Measurements from ENCODE around the gene NEIL3. TPM values are rescaled to one million over a fixed set of nuclear protein-coding genes. Genes with fewer than 3 reads are reported as not detected.
"Not testable (repeated sequence)": the region's sequence is repeated elsewhere in the genome, so short reads cannot be mapped to it uniquely, and the experiment has no call there.

The NEIL3 gene
- total and polyA plus RNA-seq, 3 donors from 2014 or later, result 2.0 to 2.7 (median 2.0) TPM

DNA sequence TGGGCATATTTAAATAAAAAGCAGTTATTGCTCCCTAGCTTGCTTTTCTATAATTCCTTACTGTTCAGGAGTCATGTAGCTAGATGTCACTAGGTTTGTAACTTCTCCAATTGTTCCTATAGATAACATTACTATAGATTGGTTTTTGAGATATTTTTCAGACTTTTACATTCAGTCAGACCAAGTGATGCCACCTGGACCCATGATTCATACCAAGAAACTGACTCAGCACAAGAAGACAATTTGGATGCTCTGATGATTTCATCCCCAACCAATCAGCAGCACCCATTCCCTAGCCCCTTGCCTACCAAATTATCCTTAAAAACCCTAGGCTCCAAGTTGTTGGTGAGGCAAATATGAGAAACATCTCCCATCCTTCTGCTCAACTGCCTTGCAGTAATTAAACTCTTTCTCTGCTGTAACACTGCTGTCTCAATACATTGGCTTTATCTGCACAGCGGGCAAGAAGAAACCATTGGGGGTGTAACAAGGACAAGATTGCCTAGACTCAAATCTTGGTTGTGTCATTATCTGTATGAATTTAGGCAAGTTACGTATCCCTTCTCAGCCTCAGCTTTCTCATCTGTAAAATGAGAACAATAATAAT lies 11.8 kb upstream of the NEIL3 start:
- intact Hi-C loops (cut with DNase I; ENCODE audit: low total_unique reads), result no loop called here
- Histone ChIP-seq H3K9me3 (no peaks in the 10 kb centered on the region), H3K36me3 (ENCODE audit: low read depth, missing control alignments) (no peaks in the 10 kb centered on the region), H3K4me1 (no peaks in the 10 kb centered on the region), H3K27me3 (no peaks in the 10 kb centered on the region), H3K4me3 (no peak overlapping the region), H3K27ac (no peak overlapping the region)
- DNase-seq, result no peak
- no peak for TF ChIP-seq POLR2A (IDR thresholded peaks at IDR 0.05)
- TF ChIP-seq, protein P1, sequence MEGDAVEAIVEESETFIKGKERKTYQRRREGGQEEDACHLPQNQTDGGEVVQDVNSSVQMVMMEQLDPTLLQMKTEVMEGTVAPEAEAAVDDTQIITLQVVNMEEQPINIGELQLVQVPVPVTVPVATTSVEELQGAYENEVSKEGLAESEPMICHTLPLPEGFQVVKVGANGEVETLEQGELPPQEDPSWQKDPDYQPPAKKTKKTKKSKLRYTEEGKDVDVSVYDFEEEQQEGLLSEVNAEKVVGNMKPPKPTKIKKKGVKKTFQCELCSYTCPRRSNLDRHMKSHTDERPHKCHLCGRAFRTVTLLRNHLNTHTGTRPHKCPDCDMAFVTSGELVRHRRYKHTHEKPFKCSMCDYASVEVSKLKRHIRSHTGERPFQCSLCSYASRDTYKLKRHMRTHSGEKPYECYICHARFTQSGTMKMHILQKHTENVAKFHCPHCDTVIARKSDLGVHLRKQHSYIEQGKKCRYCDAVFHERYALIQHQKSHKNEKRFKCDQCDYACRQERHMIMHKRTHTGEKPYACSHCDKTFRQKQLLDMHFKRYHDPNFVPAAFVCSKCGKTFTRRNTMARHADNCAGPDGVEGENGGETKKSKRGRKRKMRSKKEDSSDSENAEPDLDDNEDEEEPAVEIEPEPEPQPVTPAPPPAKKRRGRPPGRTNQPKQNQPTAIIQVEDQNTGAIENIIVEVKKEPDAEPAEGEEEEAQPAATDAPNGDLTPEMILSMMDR (IDR thresholded peaks at IDR 0.05), result no peak
- 94 to 100% methylated on average over 2 of the region's 2 CpGs for WGBS, 2 donors

DNA sequence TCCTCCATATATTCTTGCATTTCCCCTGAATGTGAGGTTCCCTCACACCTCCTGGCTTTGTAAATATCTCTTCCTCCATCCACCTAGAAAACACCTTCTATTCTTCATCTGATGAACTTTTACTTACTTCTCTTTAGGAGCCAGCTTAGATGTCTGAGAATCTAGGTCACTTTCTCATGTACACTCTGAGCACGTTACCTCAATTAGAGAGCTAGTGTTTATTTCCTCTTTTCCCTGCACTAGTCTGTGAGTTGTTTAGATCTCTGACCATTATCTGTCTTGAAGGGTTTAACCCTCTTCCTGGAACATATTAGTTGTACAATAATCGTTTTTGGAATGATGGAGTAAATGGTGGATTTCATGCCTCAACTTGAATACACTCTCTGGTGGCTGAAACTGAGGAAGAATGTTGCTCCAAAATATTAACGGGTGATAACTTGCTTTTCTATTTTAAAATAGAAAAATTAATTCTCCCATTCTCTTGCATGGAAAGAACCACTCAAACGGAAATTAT lies 8.5 kb upstream of the NEIL3 start:
- TF ChIP-seq, protein P1 (IDR thresholded peaks at IDR 0.05), result no peak
- no peak for TF ChIP-seq POLR2A (IDR thresholded peaks at IDR 0.05)
- H3K9me3 ChIP-seq, result no peaks in the 10 kb centered on the region
- no peaks in the 10 kb centered on the region for H3K27me3 ChIP-seq
- DNase-seq, result no peak
- intact Hi-C loops (cut with DNase I; ENCODE audit: low total_unique reads), result no loop called here
- no peaks in the 10 kb centered on the region for H3K36me3 ChIP-seq (ENCODE audit: low read depth, missing control alignments)
- H3K4me3 ChIP-seq, result no peak overlapping the region
- WGBS, 2 donors, result 62 to 81% methylated on average over 4 of the region's 4 CpGs
- no peak overlapping the region for H3K27ac ChIP-seq
- no peaks in the 10 kb centered on the region for H3K4me1 ChIP-seq

DNA sequence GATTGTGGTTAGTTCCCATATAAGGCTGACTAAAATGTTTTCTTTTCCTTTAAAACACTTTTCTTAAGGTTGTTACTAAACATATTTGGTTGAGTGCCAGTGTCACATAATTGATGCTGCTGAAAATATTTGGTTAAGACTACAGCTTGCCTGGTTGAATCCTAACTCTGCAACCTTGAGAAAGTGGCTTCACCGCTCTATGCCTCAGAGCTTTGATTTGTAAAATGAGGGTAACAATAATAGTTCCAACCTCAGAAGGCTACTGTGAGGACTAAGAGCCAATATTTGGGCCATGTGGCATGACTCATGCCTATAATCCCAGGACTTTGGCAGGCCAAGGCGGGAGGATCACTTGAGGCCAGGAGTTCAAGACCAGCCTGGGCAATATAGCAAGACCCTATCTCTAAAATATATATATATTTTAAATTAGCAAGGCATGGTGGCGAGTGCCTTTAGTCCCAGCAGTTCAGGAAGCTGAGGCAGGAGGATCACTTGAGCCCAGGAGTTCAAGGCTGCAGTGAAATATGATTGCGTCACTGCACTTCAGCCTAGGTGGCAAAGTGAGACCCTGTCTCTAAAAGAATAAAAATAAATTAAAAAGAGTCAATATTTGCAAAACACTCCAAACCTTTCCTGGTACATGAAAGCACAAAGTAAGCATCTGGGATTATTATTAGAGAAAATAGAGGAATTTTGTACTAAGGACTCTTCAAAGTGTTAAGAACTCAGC lies 7.1 kb upstream of the NEIL3 start:
- H3K4me1 ChIP-seq, result no peaks in the 10 kb centered on the region
- no peaks in the 10 kb centered on the region for H3K9me3 ChIP-seq
- no peak for DNase-seq
- H3K27ac ChIP-seq, result no peak overlapping the region
- 77 to 89% methylated on average over 4 of the region's 4 CpGs for WGBS, 2 donors
- H3K4me3 ChIP-seq, result no peak overlapping the region
- no peaks in the 10 kb centered on the region for H3K36me3 ChIP-seq (ENCODE audit: low read depth, missing control alignments)
- intact Hi-C loops (cut with DNase I; ENCODE audit: low total_unique reads), result no loop called here
- TF ChIP-seq, protein P1 (IDR thresholded peaks at IDR 0.05), result no peak
- no peak for TF ChIP-seq POLR2A (IDR thresholded peaks at IDR 0.05)
- H3K27me3 ChIP-seq, result no peaks in the 10 kb centered on the region

DNA sequence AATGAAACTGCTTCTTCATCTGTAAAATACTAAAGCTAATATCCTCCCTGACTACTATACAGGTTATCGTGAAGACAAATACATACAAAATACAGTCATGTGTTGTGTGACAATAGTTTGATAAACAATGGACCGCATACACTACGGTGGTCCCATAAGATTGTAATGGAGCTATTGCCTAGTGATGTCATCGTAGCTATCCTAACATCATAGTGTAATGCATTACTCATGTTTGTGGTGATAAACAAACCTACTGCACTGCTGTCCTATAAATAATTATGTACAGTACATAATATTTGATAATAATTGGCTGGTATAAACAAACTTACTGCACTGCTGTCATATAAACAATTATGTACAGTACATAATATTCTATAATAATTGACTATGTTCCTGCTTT lies 5.6 kb upstream of the NEIL3 start:
- Histone ChIP-seq H3K27me3 (no peaks in the 10 kb centered on the region), H3K27ac (no peak overlapping the region), H3K4me3 (no peak overlapping the region), H3K4me1 (no peaks in the 10 kb centered on the region), H3K9me3 (no peaks in the 10 kb centered on the region), H3K36me3 (ENCODE audit: low read depth, missing control alignments) (no peaks in the 10 kb centered on the region)
- intact Hi-C loops (cut with DNase I; ENCODE audit: low total_unique reads), result no loop called here
- WGBS, 2 donors, result 91 to 94% methylated on average over 4 of the region's 4 CpGs
- DNase-seq, result no peak
- TF ChIP-seq, protein P1 (IDR thresholded peaks at IDR 0.05), result no peak
- no peak for TF ChIP-seq POLR2A (IDR thresholded peaks at IDR 0.05)

DNA sequence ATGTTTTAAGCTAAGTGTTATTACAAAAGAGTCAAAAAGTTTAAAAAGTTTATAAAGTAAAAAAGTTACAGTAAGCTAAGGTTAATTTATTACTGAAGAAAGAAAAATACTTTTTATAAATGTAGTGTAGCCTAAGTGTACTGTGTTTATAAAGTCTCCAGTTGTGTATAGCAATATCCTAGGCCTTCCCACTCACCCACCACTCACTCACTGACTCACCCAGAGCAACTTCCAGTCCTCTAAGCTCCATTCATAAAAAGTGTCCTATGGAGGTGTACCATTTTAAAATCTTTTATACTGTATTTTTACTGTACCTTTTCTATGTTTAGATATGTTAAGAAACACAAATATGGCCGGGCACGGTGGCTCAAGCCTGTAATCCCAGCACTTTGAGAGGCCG lies 4.8 kb upstream of the NEIL3 start:
- 95 to 97% methylated on average over 3 of the region's 3 CpGs for WGBS, 2 donors

More for the DNA sequence above, 4.8 kb upstream of the NEIL3 start:
- H3K4me3 ChIP-seq; DNase-seq; H3K4me1 ChIP-seq; H3K27ac ChIP-seq; H3K9me3 ChIP-seq; intact Hi-C loops (cut with DNase I; ENCODE audit: low total_unique reads); H3K27me3 ChIP-seq; H3K36me3 ChIP-seq (ENCODE audit: low read depth, missing control alignments): not testable (repeated sequence)

Measured in testis (tissue), 3 donors.